GM21529 (cell line): ENCODE results near the gene ACOXL.

Experiments
- ATAC-seq: cut with Tn5 transposase; IDR thresholded peaks from one replicate; pipeline ENCODE4 v1.9.1; 2021; ENCODE audit not compliant: unreplicated experiment

ACOXL gene

DNA sequence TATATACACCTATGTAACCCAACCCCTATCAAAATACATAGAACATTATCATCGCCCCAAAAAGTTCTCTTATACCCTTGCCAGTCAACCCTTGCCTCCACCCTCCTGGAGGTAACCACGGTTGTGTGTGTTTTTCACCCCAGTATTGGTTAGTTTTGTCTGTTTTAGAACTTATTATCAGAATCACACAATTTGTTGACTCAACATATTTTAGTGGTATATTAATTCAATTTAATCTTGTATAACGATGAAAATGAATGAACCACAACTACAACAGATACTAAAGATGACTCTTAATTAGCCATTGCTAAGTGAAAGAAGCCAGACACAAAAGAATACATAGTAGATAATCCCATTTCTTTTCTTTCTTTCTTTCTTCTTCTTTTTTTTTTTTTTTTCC, 19.3 kb downstream of the ACOXL start:
- no peak for ATAC-seq

DNA sequence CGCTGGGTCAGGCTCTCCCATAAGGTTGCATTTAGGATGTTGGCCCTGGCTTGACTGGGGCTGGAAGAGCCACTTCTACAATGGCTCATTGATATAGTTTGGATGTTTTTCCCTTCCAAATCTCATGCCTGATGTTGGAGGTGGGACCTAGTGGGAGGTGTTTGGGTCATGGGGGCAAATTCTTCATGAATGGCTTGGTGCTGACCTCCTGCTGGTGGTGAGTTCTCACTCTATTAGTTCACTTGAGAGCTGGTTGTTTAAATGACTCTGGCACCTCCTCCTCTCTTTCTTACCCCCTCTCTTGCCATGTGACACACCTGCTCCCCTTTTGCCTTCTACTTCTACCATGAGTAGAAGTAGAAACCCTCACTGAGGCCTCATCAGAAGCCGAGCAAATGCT, 20.5 kb downstream of the ACOXL start:
- ATAC-seq, result no peak

DNA sequence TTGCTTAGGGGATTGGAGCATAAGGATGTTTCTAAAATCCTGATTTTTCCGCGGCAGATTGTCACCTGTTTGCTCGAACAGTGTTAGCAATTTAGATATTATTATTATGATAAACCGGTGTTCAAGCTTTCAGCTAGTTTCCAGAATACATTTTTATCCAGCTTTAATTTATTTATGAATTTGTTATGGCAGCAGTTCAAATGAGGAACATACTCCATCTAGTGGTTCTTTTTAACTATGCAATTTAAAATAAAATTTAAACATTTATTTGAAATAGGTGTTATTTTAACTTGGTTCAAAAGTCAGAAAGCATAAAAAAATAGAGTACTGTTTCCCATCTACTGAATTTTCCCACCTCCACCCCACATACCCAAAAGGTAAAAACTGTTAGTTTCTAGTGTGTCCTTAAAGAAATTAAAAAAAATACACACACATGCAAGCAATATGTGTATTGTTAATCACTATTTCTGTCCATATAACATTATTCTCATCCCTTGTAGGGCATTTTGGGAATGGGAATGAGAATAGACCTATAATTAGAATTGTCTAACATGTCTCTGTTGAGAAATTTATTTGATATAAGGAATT, 23.2 kb downstream of the ACOXL start:
- no peak for ATAC-seq

DNA sequence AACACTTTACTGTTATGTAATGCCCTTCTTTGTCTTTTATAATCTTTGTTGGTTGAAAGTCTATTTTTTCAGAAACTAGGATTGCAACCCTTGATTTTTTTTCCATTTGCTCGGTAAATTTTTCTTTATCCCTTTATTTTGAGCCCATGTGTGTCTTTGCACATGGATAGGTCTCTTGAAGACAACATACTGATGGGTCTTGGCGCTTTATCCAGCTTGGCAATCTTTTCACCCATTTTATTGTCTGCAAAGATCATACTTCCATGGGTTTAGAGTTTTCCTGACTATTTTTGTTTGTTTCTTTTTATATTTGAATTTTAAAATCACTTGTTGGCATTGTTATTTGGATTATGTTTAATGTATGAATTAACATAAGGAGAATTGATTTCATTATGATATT, 27.0 kb downstream of the ACOXL start:
- ATAC-seq, result no peak

DNA sequence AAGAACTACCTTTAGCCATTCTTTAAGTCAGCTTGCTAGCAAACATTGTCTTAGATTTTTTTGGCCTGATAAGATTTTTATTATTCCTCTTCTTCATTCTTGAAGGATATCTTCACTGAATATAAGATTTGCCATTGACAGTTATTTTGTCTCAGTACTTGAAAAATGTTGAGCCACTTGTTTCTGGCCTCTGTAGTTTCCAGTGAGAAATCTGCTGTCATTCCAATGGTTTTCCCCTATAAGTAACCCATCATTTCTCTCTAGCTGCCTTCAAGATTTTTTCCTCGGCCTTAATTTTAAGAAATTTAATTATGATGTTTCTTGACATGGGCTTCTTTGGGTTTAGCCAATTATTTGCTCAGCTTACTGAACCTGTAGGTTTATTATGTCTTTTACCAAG, 32.6 kb downstream of the ACOXL start:
- no peak for ATAC-seq

DNA sequence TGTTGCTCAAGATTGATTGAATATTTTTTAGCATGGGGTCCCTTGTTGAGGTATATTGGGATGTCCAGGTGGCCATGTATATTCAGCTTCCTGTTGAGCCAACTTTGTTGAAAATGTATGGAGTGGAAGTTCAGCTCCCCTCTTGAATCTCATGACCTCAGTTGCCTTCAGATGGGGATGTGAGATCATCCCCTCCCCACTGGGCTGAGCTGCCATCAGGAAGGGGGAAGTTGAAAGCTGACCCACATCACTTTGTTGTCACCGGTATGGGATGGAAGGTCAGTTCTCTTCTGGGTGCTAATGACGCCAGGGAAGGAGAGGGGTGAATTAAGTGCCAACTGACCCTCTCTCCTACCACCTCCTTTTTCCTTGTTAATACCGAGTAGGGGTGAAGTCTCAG, 33.9 kb downstream of the ACOXL start:
- no peak for ATAC-seq

DNA sequence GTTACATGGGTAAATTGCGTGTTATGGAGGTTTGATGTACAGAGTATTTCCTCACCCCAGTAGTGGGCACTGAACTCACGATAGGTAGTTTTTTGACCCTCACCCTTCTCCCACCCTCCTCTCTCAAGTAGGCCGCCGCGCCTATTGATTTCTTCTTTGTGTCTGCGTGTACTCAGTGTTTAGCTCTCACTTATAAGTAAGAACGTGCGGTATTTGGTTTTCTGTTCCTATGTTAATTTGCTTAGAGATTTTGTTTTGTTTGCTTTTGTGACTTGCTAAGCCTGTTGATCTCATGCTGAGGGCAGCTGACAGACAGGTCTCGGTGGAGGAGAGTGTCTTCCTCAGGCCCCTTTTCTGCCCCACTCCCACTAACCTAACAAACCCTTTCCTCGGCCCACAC, 36.2 kb downstream of the ACOXL start:
- ATAC-seq, result no peak

DNA sequence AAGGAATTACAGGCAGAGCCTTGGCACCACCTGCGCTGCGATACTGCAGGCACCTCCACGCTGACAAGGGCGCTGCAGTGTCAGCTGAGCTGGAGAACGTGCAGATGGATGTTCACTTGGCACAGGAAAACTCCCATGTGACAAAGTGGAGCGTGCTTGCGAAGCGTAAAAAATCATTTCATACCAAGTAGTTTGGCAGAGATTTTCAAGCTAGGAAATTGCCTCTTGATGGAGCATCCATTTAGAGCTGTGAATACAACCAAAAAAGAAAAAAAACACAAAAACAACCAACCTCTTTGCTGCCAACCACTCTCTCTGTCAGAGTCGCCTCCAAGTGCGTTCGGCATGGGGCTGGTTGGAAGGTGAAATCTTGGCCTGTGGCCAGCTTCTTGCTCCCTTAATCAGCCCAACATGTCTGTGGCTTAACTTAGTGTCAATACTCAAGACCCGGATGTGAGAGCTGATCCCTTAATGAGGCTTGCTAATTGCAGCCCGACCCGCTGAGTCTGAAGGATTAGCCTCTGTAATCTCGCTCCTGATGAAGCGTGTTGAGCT, 38.1 kb downstream of the ACOXL start:
- ATAC-seq, result no peak

DNA sequence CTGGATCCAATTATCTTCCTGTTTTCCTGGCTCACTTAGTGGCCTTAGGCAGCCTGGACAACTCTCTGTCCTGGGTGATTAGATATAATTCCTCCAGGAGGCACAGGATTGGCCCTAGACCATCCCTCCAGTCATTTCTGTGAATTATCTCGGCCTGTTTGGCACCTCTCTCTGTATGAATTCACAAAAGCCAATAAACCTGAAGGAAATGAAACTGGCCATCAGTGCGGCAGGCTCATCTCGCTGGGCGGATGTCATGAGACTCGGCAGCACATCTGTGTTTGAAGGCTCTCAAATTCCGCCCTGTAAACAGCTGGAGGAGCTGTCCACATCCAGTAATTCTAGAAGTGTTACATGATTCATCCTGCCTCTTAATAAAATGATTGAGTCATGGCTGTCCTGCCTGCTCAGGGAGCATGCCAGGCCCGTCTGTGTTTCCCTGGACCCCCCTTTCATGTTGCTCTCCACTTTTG, 38.6 kb downstream of the ACOXL start:
- no peak for ATAC-seq

DNA sequence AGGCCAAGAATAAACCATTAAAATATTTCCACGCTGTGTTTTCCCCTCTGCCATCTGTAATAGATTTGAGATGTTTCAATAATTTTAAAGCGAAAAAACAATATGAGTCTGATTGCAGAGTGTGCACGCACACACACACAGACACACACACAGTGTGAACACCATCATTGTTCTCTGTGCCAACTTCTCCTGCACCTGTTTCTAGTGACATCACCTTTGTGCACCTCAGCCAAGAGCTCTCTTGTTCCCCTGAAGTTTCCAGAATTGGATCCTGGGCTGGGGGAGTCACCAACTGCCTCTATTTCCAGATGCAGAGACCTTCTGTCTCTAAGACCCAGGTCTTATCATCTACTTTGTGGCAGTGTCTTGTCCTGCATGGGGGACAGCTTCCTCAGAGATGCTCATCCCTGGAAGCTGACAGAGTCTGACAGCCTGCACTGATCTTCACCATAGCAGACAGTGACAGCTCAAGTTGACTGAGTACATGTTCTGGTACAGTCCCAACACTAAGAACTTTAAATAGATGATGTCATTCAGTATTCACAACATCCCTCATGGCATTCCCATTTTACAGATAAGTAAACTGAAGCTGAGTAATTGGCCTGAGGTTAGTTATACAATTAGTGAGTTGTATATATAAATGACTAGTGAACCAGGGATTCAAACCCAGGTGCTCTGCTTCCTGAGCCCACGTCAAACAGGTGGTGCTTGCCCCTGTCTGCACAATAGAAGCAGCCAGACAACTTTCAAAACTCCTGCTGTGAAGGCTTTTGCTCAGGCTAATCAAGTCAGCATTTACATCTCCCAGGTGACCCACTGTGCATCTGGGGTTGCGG, 39.4 kb downstream of the ACOXL start:
- ATAC-seq, result no peak

DNA sequence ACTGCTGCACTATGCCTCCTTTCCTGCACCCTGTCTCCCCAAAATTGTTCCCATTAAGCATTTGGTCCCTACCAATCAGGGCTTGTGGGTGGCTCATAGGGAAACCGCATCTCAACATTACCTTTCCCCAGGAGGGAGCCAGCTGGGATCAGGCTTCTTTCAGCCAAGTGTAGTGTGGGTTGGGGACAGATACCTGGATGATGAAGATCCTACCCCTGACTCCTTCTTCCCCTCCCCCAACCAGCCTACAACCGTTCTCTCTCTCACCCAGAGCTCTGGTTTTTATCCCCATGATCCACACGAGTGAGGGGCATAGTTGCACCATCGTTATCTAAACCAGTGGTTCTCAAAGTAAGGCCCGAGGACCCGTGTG, 40.0 kb downstream of the ACOXL start:
- ATAC-seq, result no peak

DNA sequence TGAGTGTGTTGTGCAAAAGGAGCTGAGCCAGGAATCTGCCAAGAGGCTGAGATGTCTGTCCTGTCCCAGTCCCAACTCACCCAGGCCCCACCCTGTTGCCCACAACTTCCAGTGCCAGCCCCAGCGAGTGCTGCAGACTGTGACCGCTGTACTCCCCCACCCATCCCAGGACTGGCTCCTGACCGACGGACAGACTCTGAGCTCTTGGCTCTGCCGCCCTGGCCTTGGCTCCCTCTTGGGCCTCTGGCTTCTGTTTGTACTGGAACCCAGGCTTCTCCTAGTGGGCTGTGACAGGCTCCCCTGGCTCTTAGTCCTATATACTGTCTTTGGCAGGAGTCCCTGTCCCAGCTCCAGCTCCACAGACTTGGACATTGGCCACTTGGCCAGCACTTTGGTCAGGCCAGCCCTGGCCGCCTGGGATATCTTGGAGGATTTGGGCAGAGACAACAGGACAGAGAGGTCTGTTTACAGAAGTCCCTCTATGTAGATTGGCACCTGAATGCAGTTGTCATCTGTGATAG, 41.1 kb downstream of the ACOXL start:
- no peak for ATAC-seq

DNA sequence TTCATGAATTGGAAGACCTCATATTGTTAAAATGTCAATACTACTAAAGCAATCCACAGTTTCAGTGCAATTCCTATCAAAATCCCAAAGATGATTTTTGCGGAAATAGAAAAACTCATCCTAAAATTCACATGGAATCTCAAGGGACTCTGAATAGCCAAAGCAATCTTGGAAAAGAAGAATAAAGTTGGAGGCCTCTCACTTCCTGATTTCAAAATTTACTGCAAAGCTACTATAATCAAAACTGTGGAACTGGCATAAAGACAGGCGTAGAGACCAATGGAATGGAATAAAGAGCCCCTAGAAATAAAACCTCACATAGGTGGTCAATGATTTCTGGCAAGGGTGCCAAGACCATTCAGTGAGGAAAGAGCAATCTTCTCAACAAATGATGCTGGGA, 42.3 kb downstream of the ACOXL start:
- no peak for ATAC-seq

DNA sequence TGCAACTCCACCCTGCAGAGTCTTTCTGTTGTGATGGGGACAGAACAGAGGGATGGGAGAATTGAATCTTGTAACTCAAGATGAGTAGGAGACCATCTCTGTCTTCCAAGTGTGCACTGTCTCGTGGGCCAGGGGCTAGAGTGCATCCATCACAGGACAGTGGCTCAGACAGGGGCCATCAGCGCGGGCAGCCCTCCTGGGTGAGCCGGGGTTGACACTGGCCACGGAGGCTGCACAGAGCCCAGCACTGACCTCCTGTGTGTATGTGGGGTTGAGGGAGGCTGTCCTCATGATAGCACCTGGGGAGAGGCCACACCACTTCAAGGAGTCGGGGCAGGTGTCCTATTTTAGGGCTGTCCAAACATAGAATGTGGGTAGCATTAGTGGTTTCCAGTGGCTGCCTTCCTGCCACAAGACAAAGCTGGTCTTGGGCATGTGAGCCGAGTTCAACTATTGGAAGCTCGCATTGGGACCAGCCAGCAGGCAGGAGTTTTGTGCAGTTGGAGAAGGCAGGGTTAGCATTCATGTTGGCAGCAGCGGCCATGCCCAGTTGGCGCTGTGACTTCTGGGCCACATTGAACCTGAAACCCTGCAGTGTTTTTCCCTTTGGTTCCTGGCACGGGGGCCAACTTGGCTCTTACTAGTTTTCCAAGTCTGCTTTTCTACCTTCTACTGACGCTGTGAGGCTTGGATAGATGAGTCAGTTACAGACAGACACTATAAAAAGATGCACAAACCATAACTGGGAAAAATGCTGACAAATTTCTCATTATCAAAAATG, 45.3 kb downstream of the ACOXL start:
- no peak for ATAC-seq

DNA sequence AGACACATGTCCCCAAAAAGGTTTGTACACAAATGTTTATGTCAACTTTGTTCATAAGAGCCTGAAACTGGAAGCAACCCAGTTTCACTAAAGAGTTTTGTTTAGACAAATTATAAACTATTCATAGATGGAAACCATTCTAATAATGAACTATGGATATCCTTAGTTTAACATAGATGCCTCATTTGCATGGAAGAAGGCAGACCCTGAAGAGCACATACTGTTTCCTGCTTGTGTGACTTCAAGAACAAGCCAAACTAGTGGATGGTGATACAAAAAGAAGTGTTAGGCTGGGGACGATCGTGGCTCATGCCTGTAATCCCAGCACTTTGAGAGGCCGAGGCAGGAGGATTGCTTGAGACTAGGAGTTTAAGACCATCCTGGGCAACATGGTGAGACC, 48.1 kb downstream of the ACOXL start:
- ATAC-seq, result no peak

DNA sequence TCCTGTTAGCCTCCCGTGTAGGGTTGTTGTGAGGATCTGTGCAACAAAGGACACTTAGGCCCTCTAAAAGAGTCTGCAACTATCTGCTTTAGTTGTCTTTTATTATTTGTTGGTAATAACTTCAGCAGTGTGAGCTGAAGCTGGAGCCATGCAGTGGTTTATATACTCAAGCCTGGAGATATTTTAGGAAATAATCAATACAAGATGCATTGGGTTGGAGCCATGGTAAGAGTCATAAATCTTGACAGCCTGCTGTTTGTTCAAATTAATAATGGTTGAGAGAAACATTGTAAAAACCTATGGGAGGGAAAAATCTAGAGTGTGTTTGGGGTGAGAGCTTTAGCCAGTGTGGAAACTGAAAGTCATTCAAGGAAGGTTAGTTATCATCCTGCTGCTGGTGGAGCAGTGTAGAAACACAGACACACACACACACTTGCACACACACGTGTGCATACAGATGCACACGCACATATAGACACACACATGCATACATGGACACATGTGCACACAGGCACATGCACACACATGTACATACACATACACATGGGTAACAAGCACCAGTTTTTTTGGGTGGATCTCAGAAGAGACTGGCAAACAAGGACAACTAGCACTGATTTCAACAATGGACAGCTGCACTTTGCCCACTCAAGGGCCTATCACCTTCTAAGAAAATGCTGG, 51.0 kb downstream of the ACOXL start:
- ATAC-seq, result no peak

DNA sequence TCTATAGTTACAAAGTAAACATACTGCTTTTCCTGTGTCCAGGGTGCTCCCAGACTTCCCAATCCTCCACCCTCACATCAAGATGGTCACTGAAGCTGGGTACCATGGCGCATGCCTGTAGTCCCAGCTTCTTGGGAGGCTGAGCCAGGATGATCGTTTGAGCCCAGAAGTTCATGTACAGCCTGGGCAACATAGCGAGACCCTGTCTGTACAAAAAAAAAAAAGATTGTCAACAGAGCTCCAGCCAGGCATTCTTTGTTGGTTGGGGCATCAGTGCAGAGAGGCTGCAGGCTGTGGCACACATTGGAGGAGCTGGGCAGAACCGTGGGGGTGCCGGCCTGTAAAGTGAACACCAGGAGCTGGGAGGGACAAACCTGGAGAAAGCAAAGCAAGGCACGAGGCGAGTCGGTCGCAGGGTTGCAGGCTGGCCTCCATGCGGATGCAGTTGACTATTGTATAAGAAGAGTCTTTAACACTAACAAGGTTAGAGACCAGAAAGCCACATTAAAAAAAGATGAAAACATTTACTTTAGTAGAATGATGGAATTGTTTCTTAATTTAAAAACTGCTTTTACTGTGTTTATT, 51.8 kb downstream of the ACOXL start:
- no peak for ATAC-seq

DNA sequence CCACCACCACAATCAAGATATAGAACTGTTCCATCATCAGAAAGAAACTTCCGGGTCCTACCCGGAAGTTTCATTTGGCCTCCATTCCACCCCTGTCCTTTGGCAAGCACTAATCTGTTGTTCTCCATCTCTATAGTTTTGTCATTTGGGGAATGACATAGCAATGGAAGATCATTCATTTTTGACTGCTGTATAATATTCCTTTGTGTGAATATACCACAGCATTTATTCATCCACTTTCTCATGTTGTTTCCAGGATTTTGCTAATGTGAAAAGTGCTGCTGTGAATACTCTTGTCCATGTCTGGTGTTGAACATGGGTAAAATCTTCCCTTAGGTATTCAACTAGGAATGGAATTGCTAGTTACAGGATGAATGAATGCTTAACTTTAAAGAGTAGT, 53.1 kb downstream of the ACOXL start:
- no peak for ATAC-seq

DNA sequence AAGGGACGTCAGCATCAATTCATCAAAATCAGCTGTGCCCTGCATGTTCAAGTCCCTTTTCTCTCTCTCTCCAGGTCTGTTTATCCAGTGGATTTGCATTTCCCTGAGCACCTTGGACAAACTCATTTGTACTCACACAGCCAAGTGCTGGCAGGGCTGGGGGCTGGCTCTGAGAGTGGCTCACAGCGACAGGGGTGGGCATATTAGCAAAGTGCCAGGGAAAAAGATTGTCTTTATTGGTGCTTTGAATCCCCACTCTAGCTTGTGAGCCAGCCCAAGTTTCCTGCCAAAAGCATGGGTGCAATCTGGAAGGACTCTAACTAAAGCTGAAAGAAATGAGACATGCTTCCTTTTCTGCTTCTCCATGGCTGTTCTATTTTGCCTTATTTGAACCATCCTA, 56.6 kb downstream of the ACOXL start:
- ATAC-seq, result no peak

DNA sequence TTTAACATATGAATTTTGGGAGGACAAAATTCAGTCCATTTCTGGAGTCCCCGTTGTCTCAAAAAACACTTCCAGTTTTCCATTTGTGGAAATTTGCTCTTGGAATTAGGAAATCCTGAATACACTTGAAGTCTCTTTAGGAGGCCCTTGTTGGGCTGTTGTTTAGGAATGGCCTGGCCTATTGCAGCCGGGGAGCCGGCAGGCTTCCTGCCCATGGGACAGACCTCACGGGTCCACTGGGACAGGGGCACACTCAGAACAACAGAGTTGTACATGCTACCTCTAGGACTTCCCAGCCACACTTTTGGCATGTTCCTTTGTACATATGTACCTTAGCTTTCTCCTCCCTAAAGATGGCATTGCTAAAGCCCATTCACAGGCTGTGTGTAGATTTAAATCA, 57.3 kb downstream of the ACOXL start:
- ATAC-seq, result no peak

DNA sequence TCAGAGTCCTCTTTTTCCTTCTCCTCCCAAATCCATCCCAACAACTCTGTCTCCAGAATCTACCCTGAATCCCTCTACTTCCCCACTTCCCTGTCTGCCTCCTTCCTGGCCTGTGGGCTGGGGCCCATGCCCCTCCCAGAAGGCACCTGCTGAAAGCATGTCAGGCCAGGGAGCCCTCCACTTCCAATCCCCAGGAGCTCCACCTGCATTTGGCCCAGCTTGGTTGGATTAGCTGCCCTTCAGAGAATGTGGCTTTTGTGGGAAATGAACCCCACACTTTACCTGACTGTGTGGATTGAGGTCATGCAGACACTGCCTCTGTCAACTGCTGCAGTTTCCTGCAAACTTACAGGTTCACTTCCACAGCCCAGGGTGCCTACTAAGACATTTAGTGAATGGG, 58.5 kb downstream of the ACOXL start:
- ATAC-seq, result no peak
